Endodermal cell (in vitro differentiated cells): ENCODE measurements around the gene MX1. TPM values are rescaled to one million over a fixed set of nuclear protein-coding genes. Genes with fewer than 3 reads are reported as not detected.

Source experiments
- DNase-seq: peaks from one replicate; pipeline ENCODE4 v3.0.0-alpha.2; 2017
- H3K27ac ChIP-seq: 2 replicates; pipeline ENCODE4 v1.5.1; 2013; ENCODE audit warnings: mild to moderate bottlenecking, low read depth, low read length, moderate library complexity
- H3K27me3 ChIP-seq: 2 replicates; pipeline ENCODE4 v1.6.1; 2013; ENCODE audit warnings: mild to moderate bottlenecking, low read length, moderate library complexity; ENCODE audit not compliant: insufficient read depth, control insufficient read depth, poor library complexity, severe bottlenecking
- H3K36me3 ChIP-seq: 2 replicates; pipeline ENCODE4 v1.7.0; 2013; ENCODE audit warnings: mild to moderate bottlenecking, low read length, moderate library complexity; ENCODE audit not compliant: control insufficient read depth, insufficient read depth
- H3K4me1 ChIP-seq: one replicate; pipeline ENCODE4 v1.7.0; 2013; ENCODE audit warnings: low read length; ENCODE audit not compliant: control insufficient read depth, insufficient read depth
- H3K4me3 ChIP-seq: 2 replicates; pipeline ENCODE4 v1.5.1; 2013; ENCODE audit warnings: mild to moderate bottlenecking, low read length, moderate library complexity
- H3K9ac ChIP-seq: 2 replicates; pipeline ENCODE4 v1.6.1; 2013; ENCODE audit warnings: mild to moderate bottlenecking, low read length, moderate library complexity; ENCODE audit not compliant: poor library complexity, severe bottlenecking; ENCODE audit errors: extremely low read depth
- H3K9me3 ChIP-seq: 2 replicates; pipeline ENCODE4 v1.6.1; 2013; ENCODE audit warnings: mild to moderate bottlenecking, low read length, moderate library complexity; ENCODE audit not compliant: control insufficient read depth
- H3K27ac Mint-ChIP-seq: 2 replicates; pipeline ENCODE4 v1.8.0; 2020; ENCODE audit warnings: mixed read lengths
- H3K27me3 Mint-ChIP-seq: 2 replicates; pipeline ENCODE4 v1.8.0; 2021; ENCODE audit warnings: mild to moderate bottlenecking, mixed read lengths; ENCODE audit not compliant: insufficient read depth
- H3K36me3 Mint-ChIP-seq: 2 replicates; pipeline ENCODE4 v1.8.0; 2020; ENCODE audit warnings: low read depth, mixed read lengths
- H3K4me1 Mint-ChIP-seq: 2 replicates; pipeline ENCODE4 v1.8.0; 2020; ENCODE audit warnings: mixed read lengths
- H3K4me3 Mint-ChIP-seq: 2 replicates; pipeline ENCODE4 v1.8.0; 2020; ENCODE audit warnings: mild to moderate bottlenecking, moderate library complexity, mixed read lengths
- H3K9me3 Mint-ChIP-seq: 2 replicates; pipeline ENCODE4 v1.8.0; 2020; ENCODE audit warnings: mild to moderate bottlenecking, mixed read lengths
- CTCF ChIP-seq: fragments of 200-600 bp; sonication (generic); conservative IDR thresholded peaks from 2 replicates; pipeline ENCODE4 v1.5.0; 2021; ENCODE audit warnings: antibody characterized with exemption, mild to moderate bottlenecking
- WGBS, 2 experiments: methylation state at CpG; one replicate each; pipeline versions ENCODE4 v1.1.5 to v1.1.7; 2013; ENCODE audit warnings: missing lambda C conversion rate in 2 of 2, mixed read lengths in 1 of 2; ENCODE audit not compliant: insufficient coverage in 1 of 2, insufficient read length in 1 of 2; 5-methylcytosine and 5-hydroxymethylcytosine counted together
- total RNA-seq, 2 donors: library from RNA; stranded (reverse); fragmentation: NEBNext Ultra II Directional in 1 of 2; extraction: Animal tissue kit (Norgen Biotek cat#: 25700) in 1 of 2; gene quantifications; 2 replicates in 1 of 2; 3 replicates in 1 of 2; pipeline ENCODE4 v1.2.1, GENCODE V29; 2021

The MX1 gene
- total RNA-seq, 2 donors from 2014 or later: 0.42 to 0.84 TPM

DNA sequence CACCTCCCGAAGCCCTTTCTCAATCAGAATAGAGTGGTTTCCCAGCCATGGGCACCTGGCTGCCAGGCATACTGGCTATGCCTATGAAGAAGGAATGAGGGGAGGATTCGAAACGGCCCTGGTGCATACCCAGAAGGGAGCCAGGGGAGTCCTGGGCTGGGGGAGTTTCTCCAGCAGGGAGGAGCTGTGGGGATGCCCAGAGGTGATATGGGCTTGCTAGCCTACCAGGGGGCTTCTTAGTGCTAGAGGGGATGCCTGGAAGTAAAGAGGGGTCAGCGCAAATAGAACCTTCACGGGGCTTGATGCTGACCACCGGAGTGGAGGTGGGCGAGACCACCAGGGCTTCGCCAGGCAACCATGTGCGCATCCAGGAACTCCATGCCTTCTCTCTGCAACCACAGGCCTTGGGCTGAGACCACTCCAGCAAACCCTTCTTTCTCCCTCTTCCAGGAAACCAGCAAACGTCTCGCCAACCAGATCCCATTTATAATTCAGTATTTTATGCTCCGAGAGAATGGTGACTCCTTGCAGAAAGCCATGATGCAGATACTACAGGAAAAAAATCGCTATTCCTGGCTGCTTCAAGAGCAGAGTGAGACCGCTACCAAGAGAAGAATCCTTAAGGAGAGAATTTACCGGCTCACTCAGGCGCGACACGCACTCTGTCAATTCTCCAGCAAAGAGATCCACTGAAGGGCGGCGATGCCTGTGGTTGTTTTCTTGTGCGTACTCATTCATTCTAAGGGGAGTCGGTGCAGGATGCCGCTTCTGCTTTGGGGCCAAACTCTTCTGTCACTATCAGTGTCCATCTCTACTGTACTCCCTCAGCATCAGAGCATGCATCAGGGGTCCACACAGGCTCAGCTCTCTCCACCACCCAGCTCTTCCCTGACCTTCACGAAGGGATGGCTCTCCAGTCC lies 18.2 kb upstream of the MX1 start:
- no peak overlapping the region for H3K27ac ChIP-seq

DNA sequence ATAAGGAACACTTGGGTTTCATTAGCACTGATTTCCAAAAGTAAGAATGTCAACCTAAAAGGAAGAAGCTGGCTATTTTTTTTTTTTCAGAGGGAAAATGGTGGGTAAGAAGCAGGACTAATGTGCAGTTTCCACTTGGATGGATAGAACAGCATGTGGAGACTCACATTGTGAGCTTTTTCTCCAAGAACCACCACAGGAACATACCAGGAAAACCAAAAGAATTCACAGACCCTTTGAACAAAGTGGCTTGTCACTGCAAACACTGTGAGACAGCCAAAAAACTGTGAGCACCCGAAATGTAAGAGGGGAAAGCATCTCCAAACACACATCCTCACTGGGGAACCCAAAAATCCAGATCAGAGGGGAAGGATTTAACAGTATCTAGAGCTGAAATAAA lies 15.7 kb upstream of the MX1 start:
- Mint-ChIP-seq H3K9me3 (peaks cover 30% of the 10 kb centered on the region), H3K27me3 (peaks cover 3% of the 10 kb centered on the region), H3K4me1 (no peaks in the 10 kb centered on the region), H3K4me3 (no peak overlapping the region), H3K27ac (no peak overlapping the region), H3K36me3 (no peaks in the 10 kb centered on the region)
- no peak overlapping the region for H3K27ac ChIP-seq
- H3K9ac ChIP-seq: no peak overlapping the region
- no peaks in the 10 kb centered on the region for H3K36me3 ChIP-seq
- WGBS, 2 experiments: 93% methylated on average over 1 of the region's 1 CpG; no CpG with 5 or more reads in 1 of the 2 experiments
- no peaks in the 10 kb centered on the region for H3K27me3 ChIP-seq
- H3K4me3 ChIP-seq: no peak overlapping the region
- peaks cover 12% of the 10 kb centered on the region for H3K9me3 ChIP-seq
- DNase-seq: no peak
- no peaks in the 10 kb centered on the region for H3K4me1 ChIP-seq
- no peak for TF ChIP-seq CTCF

More for the DNA sequence above, 18.2 kb upstream of the MX1 start:
- peaks cover 26% of the 10 kb centered on the region for H3K9me3 Mint-ChIP-seq
- H3K9ac ChIP-seq: no peak overlapping the region
- DNase-seq: peak; percentile 20
- no peak overlapping the region for H3K27ac Mint-ChIP-seq
- no peaks in the 10 kb centered on the region for H3K27me3 ChIP-seq
- H3K4me3 Mint-ChIP-seq: no peak overlapping the region
- no peak for TF ChIP-seq CTCF
- no peaks in the 10 kb centered on the region for H3K4me1 Mint-ChIP-seq
- H3K4me1 ChIP-seq: no peaks in the 10 kb centered on the region
- no peak overlapping the region for H3K4me3 ChIP-seq
- peaks cover 3% of the 10 kb centered on the region for H3K27me3 Mint-ChIP-seq
- H3K36me3 ChIP-seq: no peaks in the 10 kb centered on the region
- 93% methylated on average over 14 to 24 of the region's 24 CpGs for WGBS, 2 experiments
- H3K9me3 ChIP-seq: peaks cover 8% of the 10 kb centered on the region
- H3K36me3 Mint-ChIP-seq: no peaks in the 10 kb centered on the region

DNA sequence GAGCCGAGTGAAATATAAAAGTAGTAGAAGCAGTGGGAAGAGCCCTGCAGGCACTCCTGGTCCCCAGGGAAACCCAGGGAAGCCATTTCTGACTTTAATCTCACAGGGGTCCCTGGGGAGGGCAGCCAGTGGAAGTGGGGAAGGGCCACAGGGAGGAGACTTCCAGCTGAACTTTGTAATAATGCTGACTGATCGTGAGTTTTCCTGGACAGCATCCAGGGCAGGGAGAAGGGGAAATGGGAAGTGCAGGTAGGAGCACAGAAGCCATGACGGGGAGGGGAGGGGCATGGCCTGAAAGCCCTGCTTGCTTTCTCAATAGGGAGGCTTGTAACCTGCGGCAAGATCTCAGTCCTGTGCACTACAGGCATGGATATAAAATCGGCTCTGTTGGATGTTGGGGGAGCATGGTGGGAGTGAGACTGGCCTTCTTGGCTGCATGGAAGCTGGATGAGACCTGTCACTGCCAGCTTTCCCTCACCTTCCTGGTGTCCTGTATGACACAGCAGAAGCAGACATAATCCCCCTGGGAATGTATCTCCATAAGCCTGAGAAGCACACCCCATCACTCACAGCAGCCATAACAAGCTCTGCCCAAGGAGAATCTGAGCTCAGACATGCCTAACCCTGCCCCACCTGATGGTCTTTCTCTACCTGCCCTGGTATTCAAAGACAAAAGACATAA lies 15.1 kb upstream of the MX1 start:
- Histone ChIP-seq H3K4me3 (no peak overlapping the region), H3K27me3 (no peaks in the 10 kb centered on the region), H3K27ac (no peak overlapping the region), H3K9ac (no peak overlapping the region), H3K36me3 (no peaks in the 10 kb centered on the region), H3K9me3 (peaks cover 12% of the 10 kb centered on the region), H3K4me1 (no peaks in the 10 kb centered on the region)
- Mint-ChIP-seq H3K4me1 (no peaks in the 10 kb centered on the region), H3K27ac (no peak overlapping the region), H3K27me3 (peaks cover 5% of the 10 kb centered on the region), H3K36me3 (no peaks in the 10 kb centered on the region), H3K4me3 (no peak overlapping the region), H3K9me3 (peaks cover 30% of the 10 kb centered on the region)
- no peak for DNase-seq
- no peak for TF ChIP-seq CTCF
- WGBS, 2 experiments: 84 to 88% methylated on average over 2 to 5 of the region's 5 CpGs
